GM12878 (cell line): ENCODE data around the gene ATP5ME. TPM values are rescaled to one million over a fixed set of nuclear protein-coding genes. Genes with fewer than 3 reads are reported as not detected.
A peak's percentile ranks its signal among the peaks of the same experiment; 100 is the strongest.

Source experiments
- ATF3 ChIP-seq: IDR thresholded peaks from 2 replicates; pipeline ENCODE4 v1.6.1; 2011; ENCODE audit warnings: low read depth, mild to moderate bottlenecking, low read length, moderate library complexity, borderline replicate concordance; ENCODE audit errors: extremely low read depth
- BMI1 ChIP-seq: fragments of 450-650 bp; IDR thresholded peaks from 2 replicates; pipeline ENCODE4 v1.6.1; 2016; ENCODE audit warnings: mild to moderate bottlenecking, moderate library complexity, borderline replicate concordance
- BRCA1 ChIP-seq: IDR thresholded peaks from 2 replicates; pipeline ENCODE4 v1.6.1; 2011; ENCODE audit warnings: low read depth, low read length, improper control_type of control experiment
- CBFB ChIP-seq: IDR thresholded peaks from 2 replicates; pipeline ENCODE4 v1.6.1; 2016; ENCODE audit warnings: antibody characterized with exemption, low read depth
- CBX3 ChIP-seq: fragments of 200-600 bp; sonication (generic); IDR thresholded peaks from 2 replicates; pipeline ENCODE4 v1.6.1; 2016; ENCODE audit warnings: low read depth, borderline replicate concordance
- CHD1 ChIP-seq: IDR thresholded peaks from 2 replicates; pipeline ENCODE4 v1.6.1; 2012; ENCODE audit warnings: low read depth, low read length, improper control_type of control experiment
- CHD2 ChIP-seq: IDR thresholded peaks from 2 replicates; pipeline ENCODE4 v1.6.1; 2011; ENCODE audit warnings: low read depth, low read length, improper control_type of control experiment, borderline replicate concordance
- E2F4 ChIP-seq: IDR thresholded peaks from 2 replicates; pipeline ENCODE4 v1.6.1; 2012; ENCODE audit warnings: low read depth, low read length, improper control_type of control experiment
- FOXK2 ChIP-seq: fragments of 450-650 bp; IDR thresholded peaks from 2 replicates; pipeline ENCODE4 v1.6.1; 2017; ENCODE audit warnings: mild to moderate bottlenecking, moderate library complexity
- HCFC1 ChIP-seq: fragments of 150-350 bp; IDR thresholded peaks from 2 replicates; pipeline ENCODE4 v1.6.1; 2014; ENCODE audit warnings: low read length
- KDM1A ChIP-seq: fragments of 200-600 bp; sonication (generic); IDR thresholded peaks from 2 replicates; pipeline ENCODE4 v1.6.1; 2016; ENCODE audit warnings: borderline replicate concordance
- MEF2A ChIP-seq: IDR thresholded peaks from 2 replicates; pipeline ENCODE4 v1.6.1; 2011; ENCODE audit warnings: low read depth, mild to moderate bottlenecking, low read length, moderate library complexity; ENCODE audit not compliant: insufficient read depth
- MTA2 ChIP-seq: fragments of 450-650 bp; IDR thresholded peaks from 2 replicates; pipeline ENCODE4 v1.6.1; 2016; ENCODE audit warnings: low read depth, mild to moderate bottlenecking, moderate library complexity
- MYC ChIP-seq: IDR thresholded peaks from 2 replicates; pipeline ENCODE4 v1.6.1; 2011; ENCODE audit warnings: mild to moderate bottlenecking, low read length, moderate library complexity, inconsistent platforms; ENCODE audit not compliant: insufficient read depth, insufficient replicate concordance, insufficient read length, severe bottlenecking
- NFYA ChIP-seq: IDR thresholded peaks from 2 replicates; pipeline ENCODE4 v1.6.1; 2011; ENCODE audit warnings: low read depth, mild to moderate bottlenecking, low read length, improper control_type of control experiment, borderline replicate concordance
- NR2C1 ChIP-seq: fragments of 450-650 bp; IDR thresholded peaks from 2 replicates; pipeline ENCODE4 v1.6.1; 2017; ENCODE audit warnings: antibody characterized with exemption, mild to moderate bottlenecking, moderate library complexity
- NR2C2 ChIP-seq: IDR thresholded peaks from 2 replicates; pipeline ENCODE4 v1.6.1; 2011; ENCODE audit warnings: borderline replicate concordance, low read depth; ENCODE audit not compliant: control insufficient read depth, insufficient read length
- RAD51 ChIP-seq: fragments of 450-650 bp; IDR thresholded peaks from 2 replicates; pipeline ENCODE4 v1.6.1; 2016; ENCODE audit warnings: moderate library complexity, mild to moderate bottlenecking, inconsistent platforms
- RFX5 ChIP-seq: IDR thresholded peaks from 2 replicates; pipeline ENCODE4 v1.6.1; 2011; ENCODE audit warnings: low read depth, low read length, improper control_type of control experiment
- SMARCA5 ChIP-seq: fragments of 450-650 bp; IDR thresholded peaks from 2 replicates; pipeline ENCODE4 v1.6.1; 2017; ENCODE audit warnings: mild to moderate bottlenecking
- SREBF2 ChIP-seq: IDR thresholded peaks from 2 replicates; pipeline ENCODE4 v1.6.1; 2012; ENCODE audit warnings: mild to moderate bottlenecking, low read length
- STAT1 ChIP-seq: fragments of 450-650 bp; conservative IDR thresholded peaks from 2 replicates; pipeline ENCODE4 v1.6.1; 2014; ENCODE audit warnings: antibody characterized with exemption, mild to moderate bottlenecking
- TBL1XR1 ChIP-seq: IDR thresholded peaks from 2 replicates; pipeline ENCODE4 v1.6.1; 2012; ENCODE audit warnings: low read depth, low read length, improper control_type of control experiment
- TCF3 ChIP-seq: IDR thresholded peaks from 2 replicates; pipeline ENCODE4 v1.6.1; 2012; ENCODE audit warnings: low read depth, mild to moderate bottlenecking, low read length, borderline replicate concordance; ENCODE audit not compliant: insufficient read depth
- ZNF207 ChIP-seq: fragments of 450-650 bp; IDR thresholded peaks from 2 replicates; pipeline ENCODE4 v1.6.1; 2014; ENCODE audit warnings: antibody characterized with exemption, mild to moderate bottlenecking, borderline replicate concordance
- ZNF687 ChIP-seq: fragments of 450-650 bp; IDR thresholded peaks from 2 replicates; pipeline ENCODE4 v1.6.1; 2017; ENCODE audit warnings: mild to moderate bottlenecking, moderate library complexity
- polyA plus RNA-seq, 11 experiments: library from polyadenylated mRNA; depleted of rRNA in 4 of 11; unstranded in 6 of 11; stranded (reverse) in 5 of 11; fragments of >200 nt; fragmentation: Nextera tagmentation in 4 of 11; fragmentation: Illumina TruSeq in 1 of 11; extraction: Ambion mirVana in 4 of 11; extraction: Trizol in 1 of 11; gene quantifications; 1 replicate in 1 of 11; 2 replicates in 10 of 11; pipeline versions ENCODE4 v1.2.1 to v1.2.3, GENCODE V29; 2011 to 2016; ENCODE audit warnings: inconsistent platforms in 2 of 11, missing spikeins in 2 of 11, low read depth in 1 of 11
- total RNA-seq, 4 experiments: library from RNA; depleted of rRNA in 3 of 4; stranded (reverse); fragments of >200 nt in 3 of 4; fragmentation: Illumina TruSeq in 1 of 4; extraction: Trizol in 1 of 4; gene quantifications; 2 replicates each; pipeline versions ENCODE4 v1.2.1 to v1.2.3, GENCODE V29; 2013 to 2021

ATP5ME gene
- total and polyA plus RNA-seq, 10 of the 15 experiments (the other 5 are each of a cell fraction or from before 2014, with no cell fraction given): 279 to 2,374 (median 509) TPM

GRCh38 chr4:674172-675035 lies at the start of gene ATP5ME, which contains the start of gene MYL5 (continued):
- TF ChIP-seq TBL1XR1: peak; percentile 75; the same call in 1 of the 2 replicates
- TF ChIP-seq SREBF2: no peak
- peak; percentile 62; the same call in 1 of the 2 replicates for TF ChIP-seq RFX5
- 0 out of 2 replicates have a peak, but pooled peaks have one; percentile 13 for TF ChIP-seq BRCA1
- peak; percentile 7 for TF ChIP-seq MYC
- TF ChIP-seq STAT1: peak; percentile 83; the same call in 1 of the 2 replicates
- TF ChIP-seq HCFC1: peak; percentile 71
- no peak for TF ChIP-seq BMI1
- no peak for TF ChIP-seq RAD51
- TF ChIP-seq ATF3: peak; percentile 70; the same call in 1 of the 2 replicates
- no peak for TF ChIP-seq MEF2A
- no peak for TF ChIP-seq NFYA
- no peak for TF ChIP-seq SMARCA5
- no peak for TF ChIP-seq CBX3
- peak; percentile 98 for TF ChIP-seq NR2C1
- 0 out of 2 replicates have a peak, but pooled peaks have one; percentile 5 for TF ChIP-seq CBFB
- no peak for TF ChIP-seq KDM1A
- peak; percentile 98 for TF ChIP-seq NR2C2
- TF ChIP-seq ZNF687: peak; percentile 73; the same call in 1 of the 2 replicates
- no peak for TF ChIP-seq E2F4
- TF ChIP-seq TCF3: 0 out of 2 replicates have a peak, but pooled peaks have one; percentile 10
- 0 out of 2 replicates have a peak, but pooled peaks have one; percentile 10 for TF ChIP-seq MTA2
- 0 out of 2 replicates have a peak, but pooled peaks have one; percentile 4 for TF ChIP-seq CHD1
- peak; percentile 73; the same call in 1 of the 2 replicates for TF ChIP-seq ZNF207
- peak; percentile 62; the same call in 1 of the 2 replicates for TF ChIP-seq CHD2
- no peak; the same call in 1 of the 2 replicates for TF ChIP-seq FOXK2
